Neuronal stem cell (in vitro differentiated cells): ENCODE results near the gene TRIP10.

Experiments
- DNase-seq: peaks from one replicate; pipeline ENCODE4 v3.0.0-alpha.2; 2013; ENCODE audit warnings: low spot score
- H2AFZ ChIP-seq: one replicate; pipeline ENCODE4 v1.6.1; 2013; ENCODE audit warnings: mild to moderate bottlenecking, low read length, inconsistent platforms
- H2AK5ac ChIP-seq: 2 replicates; pipeline ENCODE4 v1.6.1; 2013; ENCODE audit warnings: low read depth, mild to moderate bottlenecking, inconsistent platforms, low read length, moderate library complexity, mixed read lengths
- H2BK120ac ChIP-seq: 2 replicates; pipeline ENCODE4 v1.6.1; 2013; ENCODE audit warnings: low read depth, mild to moderate bottlenecking, inconsistent platforms, low read length, moderate library complexity, mixed read lengths
- H2BK12ac ChIP-seq: one replicate; pipeline ENCODE4 v1.6.1; 2013; ENCODE audit warnings: low read length, inconsistent platforms
- H2BK15ac ChIP-seq: 2 replicates; pipeline ENCODE4 v1.6.1; 2013; ENCODE audit warnings: mild to moderate bottlenecking, low read length, inconsistent platforms, mixed read lengths
- H2BK5ac ChIP-seq: one replicate; pipeline ENCODE4 v1.6.1; 2013; ENCODE audit warnings: inconsistent platforms, mild to moderate bottlenecking, low read length, moderate library complexity
- H3K14ac ChIP-seq: one replicate; pipeline ENCODE4 v1.6.1; 2013; ENCODE audit warnings: low read length, inconsistent platforms
- H3K18ac ChIP-seq: 2 replicates; pipeline ENCODE4 v1.6.1; 2013; ENCODE audit warnings: low read length, inconsistent platforms
- H3K23ac ChIP-seq: 2 replicates; pipeline ENCODE4 v1.6.1; 2013; ENCODE audit warnings: low read depth, mild to moderate bottlenecking, mixed read lengths, low read length, inconsistent platforms; ENCODE audit not compliant: poor library complexity
- H3K27ac ChIP-seq: replicated peaks from 3 replicates; pipeline ENCODE4 v1.5.1; 2013; ENCODE audit warnings: low read length, inconsistent platforms
- H3K27me3 ChIP-seq, 3 experiments: 2 replicates each; pipeline ENCODE4 v1.6.1; 2013; ENCODE audit warnings: low read length in 3 of 3, mild to moderate bottlenecking in 2 of 3, inconsistent platforms in 1 of 3, low read depth in 1 of 3, mixed read lengths in 1 of 3, moderate library complexity in 1 of 3; ENCODE audit not compliant: control insufficient read depth in 3 of 3, insufficient read depth in 3 of 3
- H3K36me3 ChIP-seq, 2 donors: replicated peaks in 1 of 2; 2 replicates each; pipeline ENCODE4 v1.6.1; 2013; ENCODE audit warnings: low read length in 2 of 2; ENCODE audit not compliant: control insufficient read depth in 2 of 2, insufficient read depth in 2 of 2
- H3K4ac ChIP-seq: 2 replicates; pipeline ENCODE4 v1.6.1; 2013; ENCODE audit warnings: inconsistent platforms, mild to moderate bottlenecking, low read length, moderate library complexity
- H3K4me1 ChIP-seq, 2 donors: 1 replicate in 1 of 2; 2 replicates in 1 of 2; pipeline ENCODE4 v1.6.1; 2013; ENCODE audit warnings: low read length in 2 of 2, low read depth in 1 of 2; ENCODE audit not compliant: control insufficient read depth in 2 of 2, insufficient read depth in 1 of 2
- H3K4me2 ChIP-seq: one replicate; pipeline ENCODE4 v1.6.1; 2013; ENCODE audit warnings: mild to moderate bottlenecking, low read length, inconsistent platforms; ENCODE audit not compliant: insufficient read depth, poor library complexity, severe bottlenecking
- H3K4me3 ChIP-seq, 2 donors: 2 replicates each; pipeline ENCODE4 v1.5.1; 2013; ENCODE audit warnings: low read length in 2 of 2, mild to moderate bottlenecking in 2 of 2, inconsistent platforms in 1 of 2, moderate library complexity in 1 of 2
- H3K79me1 ChIP-seq: one replicate; pipeline ENCODE4 v1.6.1; 2013; ENCODE audit warnings: low read depth, mild to moderate bottlenecking, inconsistent platforms, low read length, moderate library complexity
- H3K9ac ChIP-seq: one replicate; pipeline ENCODE4 v1.6.1; 2013; ENCODE audit warnings: mild to moderate bottlenecking, low read depth, low read length, inconsistent platforms; ENCODE audit not compliant: poor library complexity
- H3K9me3 ChIP-seq, 2 donors: replicated peaks in 1 of 2; 2 replicates each; pipeline versions ENCODE3 to v1.6.1; 2013; ENCODE audit warnings: low read length in 2 of 2, mild to moderate bottlenecking in 2 of 2, inconsistent platforms in 1 of 2, low read depth in 1 of 2, mixed read lengths in 1 of 2, moderate library complexity in 1 of 2; ENCODE audit not compliant: control insufficient read depth in 2 of 2, insufficient read depth in 1 of 2
- H4K8ac ChIP-seq: one replicate; pipeline ENCODE4 v1.6.1; 2013; ENCODE audit warnings: low read depth, mild to moderate bottlenecking, inconsistent platforms, low read length, moderate library complexity
- H4K91ac ChIP-seq: one replicate; pipeline ENCODE4 v1.6.1; 2013; ENCODE audit warnings: low read length, low read depth, mild to moderate bottlenecking, inconsistent platforms; ENCODE audit not compliant: poor library complexity
- WGBS, 2 donors: extraction: QIAGEN DNeasy Blood & Tissue Kit; methylation state at CpG; one replicate each; pipeline ENCODE4 v1.1.7; 2013; ENCODE audit warnings: missing lambda C conversion rate in 2 of 2, mixed read lengths in 1 of 2; ENCODE audit not compliant: insufficient read length in 2 of 2, insufficient replicate concordance in 1 of 2; ENCODE audit errors: extremely low coverage in 2 of 2; 5-methylcytosine and 5-hydroxymethylcytosine counted together

The TRIP10 gene

GRCh38 chr19:6754136-6754535 lies 14.7 kb downstream of the TRIP10 start:
- Histone ChIP-seq H3K79me1 (no peaks in the 10 kb centered on the region), H2BK15ac (peak overlapping the region; percentile 21), H3K36me3 (peaks cover 18 to 30% of the 10 kb centered on the region in 2 donors), H3K4me1 (peaks cover 0 to 5% of the 10 kb centered on the region in 2 donors), H2AK5ac (peak overlapping the region; percentile 88), H2BK12ac (peak overlapping the region; percentile 10), H3K9ac (no peak overlapping the region), H2AFZ (no peak overlapping the region), H4K8ac (no peak overlapping the region), H3K14ac (peak overlapping the region; percentile 94), H2BK5ac (peak overlapping the region; percentile 0), H3K9me3 (no peaks in the 10 kb centered on the region), H3K4me2 (no peak overlapping the region), H2BK120ac (no peak overlapping the region), H3K27me3 (no peaks in the 10 kb centered on the region), H3K18ac (peak overlapping the region; percentile 80), H3K27ac (no peak overlapping the region), H3K23ac (peak overlapping the region; percentile 98), H3K4me3 (no peak overlapping the region), H3K4ac (no peak overlapping the region), H4K91ac (no peak overlapping the region)
- DNase-seq = no peak
- WGBS, 2 donors = no CpG with 5 or more reads among the region's 22 CpGs

DNA sequence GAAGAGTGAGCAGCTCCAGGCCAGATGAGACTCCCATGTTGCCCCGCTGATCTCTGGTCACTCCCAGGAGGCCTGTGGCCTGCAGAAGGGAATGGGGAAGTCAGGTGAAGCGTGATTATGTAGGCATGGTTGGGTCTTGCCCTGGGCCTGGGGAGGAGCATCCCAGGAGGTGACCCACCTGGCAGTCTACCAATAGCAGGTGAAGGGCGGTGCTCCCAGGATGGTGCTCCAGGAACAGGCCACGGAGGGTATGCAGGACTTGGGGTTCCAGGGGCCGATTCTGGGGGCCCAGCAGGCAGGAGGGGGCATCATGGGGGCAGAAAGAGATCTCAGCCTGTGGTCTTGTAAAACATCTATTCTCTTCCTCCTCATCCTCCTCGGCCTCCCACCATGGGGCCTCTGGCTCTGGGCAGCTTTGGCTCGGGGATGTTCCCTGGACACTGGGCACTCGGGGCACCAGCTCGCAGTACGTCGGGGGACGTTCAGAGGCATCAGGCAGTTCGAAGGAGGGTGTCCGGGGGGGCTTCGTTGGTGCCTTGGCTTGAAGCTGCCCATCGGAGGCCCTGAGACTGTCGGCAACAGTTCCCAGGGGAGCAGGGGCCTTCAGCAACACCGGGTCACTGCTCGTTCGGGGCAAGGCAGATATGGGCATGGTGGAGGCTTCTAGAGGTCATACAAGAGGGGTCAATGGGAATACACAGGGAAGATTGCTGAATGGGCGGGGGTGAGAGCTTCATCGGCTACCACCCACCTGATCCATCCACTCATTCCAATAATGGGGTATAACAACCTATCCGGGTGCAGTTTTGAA lies 15.4 kb downstream of the TRIP10 start:
- no CpG with 5 or more reads among the region's 23 CpGs for WGBS, 2 donors
- Histone ChIP-seq H3K4me1 (peaks cover 0 to 5% of the 10 kb centered on the region in 2 donors), H2BK5ac (peak overlapping the region; percentile 0), H2BK12ac (no peak overlapping the region), H3K23ac (no peak overlapping the region), H4K91ac (no peak overlapping the region), H2AK5ac (peak overlapping the region; percentile 88), H3K27me3 (no peaks in the 10 kb centered on the region), H3K9me3 (no peaks in the 10 kb centered on the region), H3K36me3 (peaks cover 13 to 23% of the 10 kb centered on the region in 2 donors), H2AFZ (no peak overlapping the region), H3K14ac (no peak overlapping the region), H4K8ac (no peak overlapping the region), H3K27ac (no peak overlapping the region), H3K79me1 (no peaks in the 10 kb centered on the region), H3K4me3 (no peak overlapping the region), H3K9ac (no peak overlapping the region), H3K4ac (no peak overlapping the region), H3K18ac (peak overlapping the region; percentile 38), H2BK120ac (no peak overlapping the region), H3K4me2 (no peak overlapping the region), H2BK15ac (no peak overlapping the region)
- no peak for DNase-seq

DNA sequence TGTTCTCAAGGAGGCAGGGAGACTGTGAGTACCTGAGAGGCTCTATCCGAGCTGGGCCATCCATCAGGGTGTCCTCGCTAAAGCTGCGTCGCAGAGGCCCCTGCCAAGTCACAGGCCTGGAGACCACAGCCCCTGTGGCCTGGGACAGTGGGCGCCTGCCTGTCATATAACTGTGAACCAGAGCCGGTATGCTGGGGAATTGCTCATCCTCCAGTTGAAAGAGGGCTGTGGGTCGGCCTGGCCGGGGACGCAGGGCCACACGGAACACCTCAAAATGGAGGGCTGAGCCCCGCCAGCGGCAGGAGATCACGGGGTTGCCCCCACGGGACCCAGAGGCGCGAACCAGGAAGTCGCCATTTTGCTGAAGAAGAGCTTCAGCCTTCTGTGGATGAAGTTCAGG lies 21.1 kb downstream of the TRIP10 start:
- Histone ChIP-seq H3K9ac (no peak overlapping the region), H3K4me2 (no peak overlapping the region), H3K4me3 (no peak overlapping the region), H3K9me3 (no peaks in the 10 kb centered on the region), H2BK15ac (no peak overlapping the region), H3K4me1 (no peaks in the 10 kb centered on the region), H2BK12ac (peak overlapping the region; percentile 41), H2BK120ac (no peak overlapping the region), H2BK5ac (peak overlapping the region; percentile 19), H3K79me1 (no peaks in the 10 kb centered on the region), H3K18ac (peak overlapping the region; percentile 27), H3K4ac (no peak overlapping the region), H3K36me3 (no peaks in the 10 kb centered on the region), H3K14ac (peak overlapping the region; percentile 8), H4K8ac (no peak overlapping the region), H3K27me3 (peaks cover 0 to under 1% (median under 1%) of the 10 kb centered on the region in 3 experiments), H3K23ac (no peak overlapping the region), H2AK5ac (no peak overlapping the region), H3K27ac (no peak overlapping the region), H2AFZ (peak overlapping the region; percentile 74), H4K91ac (peak overlapping the region; percentile 30)
- no peak for DNase-seq
- WGBS, 2 donors = no CpG with 5 or more reads among the region's 17 CpGs

DNA sequence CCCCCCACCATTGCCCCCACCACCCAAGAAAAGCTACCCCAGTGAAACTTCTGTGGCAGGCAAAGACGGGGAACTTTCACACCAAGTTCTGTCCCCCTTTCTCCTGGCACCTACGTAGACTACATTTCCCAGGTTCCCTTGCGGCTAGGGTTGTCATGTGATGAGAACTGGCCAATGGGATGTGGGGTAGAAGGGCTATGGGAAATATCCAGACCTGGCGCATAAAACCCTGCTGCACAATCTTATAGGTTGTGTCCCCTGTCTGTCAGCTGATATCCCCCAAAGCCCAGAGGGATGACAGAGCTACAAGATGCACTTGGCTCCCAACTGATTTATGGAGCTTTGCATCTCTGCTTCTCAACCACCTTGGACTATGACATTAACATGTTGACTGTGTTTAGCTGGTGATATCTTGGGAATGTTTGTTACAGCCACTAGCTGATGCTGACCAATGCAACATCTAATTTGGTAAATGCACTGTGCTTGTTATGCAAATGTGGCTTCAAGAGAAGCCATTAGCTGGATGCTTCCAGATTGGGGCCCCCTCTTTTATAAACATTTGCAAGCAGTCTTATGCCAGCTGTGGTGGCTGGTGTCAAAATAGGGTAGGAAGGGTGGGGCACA lies 21.7 kb downstream of the TRIP10 start:
- no peak overlapping the region for H2AK5ac ChIP-seq
- H3K4me3 ChIP-seq = no peak overlapping the region
- no peak overlapping the region for H3K18ac ChIP-seq
- H3K27me3 ChIP-seq = peaks cover 0 to 6% (median 6%) of the 10 kb centered on the region in 3 experiments
- H3K4me2 ChIP-seq = no peak overlapping the region
- no peak overlapping the region for H3K9ac ChIP-seq
- H3K14ac ChIP-seq = no peak overlapping the region
- no peak overlapping the region for H4K8ac ChIP-seq
- no peak overlapping the region for H3K27ac ChIP-seq
- no peak overlapping the region for H2BK120ac ChIP-seq
- WGBS, 2 donors = no CpG with 5 or more reads among the region's 4 CpGs
- no peak for DNase-seq
- peak overlapping the region; percentile 74 for H2AFZ ChIP-seq
- no peaks in the 10 kb centered on the region for H3K9me3 ChIP-seq
- H3K4ac ChIP-seq = no peak overlapping the region
- H3K4me1 ChIP-seq = no peaks in the 10 kb centered on the region
- no peak overlapping the region for H2BK15ac ChIP-seq
- no peak overlapping the region for H4K91ac ChIP-seq
- no peaks in the 10 kb centered on the region for H3K79me1 ChIP-seq
- peak overlapping the region; percentile 19 for H2BK5ac ChIP-seq
- H2BK12ac ChIP-seq = no peak overlapping the region
- H3K23ac ChIP-seq = no peak overlapping the region
- H3K36me3 ChIP-seq = no peaks in the 10 kb centered on the region
